Naive thymus-derived CD4-positive, alpha-beta T cell (primary cell): ENCODE data around the gene SCRG1. TPM values are rescaled to one million over a fixed set of nuclear protein-coding genes. Genes with fewer than 3 reads are reported as not detected.

Source experiments
- ATAC-seq: fragments of 150-1000 bp; cut with Tn5 transposase; 2 replicates; pipeline ENCODE4 v1.10.0; 2021; ENCODE audit warnings: mild to moderate bottlenecking, moderate library complexity
- CTCF ChIA-PET: fragments of 350-600 bp; sonication (Branson Sonifier 250); formaldehyde crosslinking; loops from one replicate; lab custom pipeline; 2021; ENCODE audit warnings: antibody characterized with exemption; lab: Charles Lee
- POLR2A ChIA-PET: fragments of 350-600 bp; sonication (Branson Sonifier 250); formaldehyde crosslinking; loops from one replicate; lab custom pipeline; 2021; ENCODE audit warnings: antibody characterized with exemption, inconsistent platforms; lab: Charles Lee
- DNase-seq, 9 donors: peaks; one replicate each; pipeline versions ENCODE4 v3.0.0 to v3.0.0-alpha.2; 2020 to 2022; ENCODE audit warnings: mixed read lengths in 1 of 9
- H3K27ac ChIP-seq: one replicate; pipeline ENCODE4 v1.7.0; 2013; ENCODE audit warnings: mild to moderate bottlenecking, low read depth, low read length, moderate library complexity
- H3K27me3 ChIP-seq, 2 donors: one replicate each; pipeline ENCODE4 v1.7.0; 2013; ENCODE audit warnings: low read length in 2 of 2, mild to moderate bottlenecking in 2 of 2, moderate library complexity in 2 of 2; ENCODE audit not compliant: control insufficient read depth in 2 of 2, insufficient read depth in 2 of 2
- H3K36me3 ChIP-seq, 3 experiments: 1 replicate in 2 of 3; 2 replicates in 1 of 3; pipeline ENCODE4 v1.7.0; 2013; ENCODE audit warnings: low read length in 3 of 3, mild to moderate bottlenecking in 3 of 3, moderate library complexity in 1 of 3; ENCODE audit not compliant: insufficient read depth in 3 of 3, control insufficient read depth in 2 of 3
- H3K4me1 ChIP-seq, 2 donors: one replicate each; pipeline ENCODE4 v1.7.0; 2013; ENCODE audit warnings: low read length in 2 of 2, mild to moderate bottlenecking in 2 of 2, moderate library complexity in 1 of 2; ENCODE audit not compliant: control insufficient read depth in 2 of 2, insufficient read depth in 2 of 2
- H3K4me3 ChIP-seq: 2 replicates; pipeline ENCODE4 v1.7.0; 2013; ENCODE audit warnings: mild to moderate bottlenecking, low read length
- H3K9me3 ChIP-seq, 3 experiments: 1 replicate in 2 of 3; 2 replicates in 1 of 3; pipeline ENCODE4 v1.7.0; 2013; ENCODE audit warnings: low read length in 3 of 3; ENCODE audit not compliant: control insufficient read depth in 2 of 3
- H3K27ac Mint-ChIP-seq, 9 donors: one replicate each; pipeline ENCODE4 v1.8.0; 2020 to 2022; ENCODE audit warnings: mixed read lengths in 9 of 9, mild to moderate bottlenecking in 8 of 9, moderate library complexity in 5 of 9, inconsistent platforms in 2 of 9
- H3K27me3 Mint-ChIP-seq, 5 donors: one replicate each; pipeline ENCODE4 v1.8.0; 2021 to 2022; ENCODE audit warnings: mixed read lengths in 5 of 5, mild to moderate bottlenecking in 1 of 5
- H3K36me3 Mint-ChIP-seq, 5 donors: one replicate each; pipeline ENCODE4 v1.8.0; 2020 to 2022; ENCODE audit warnings: mixed read lengths in 5 of 5, mild to moderate bottlenecking in 3 of 5, inconsistent platforms in 1 of 5
- H3K4me1 Mint-ChIP-seq, 7 donors: one replicate each; pipeline ENCODE4 v1.8.0; 2020 to 2022; ENCODE audit warnings: mixed read lengths in 7 of 7, mild to moderate bottlenecking in 3 of 7, inconsistent platforms in 1 of 7
- H3K4me3 Mint-ChIP-seq, 10 donors: one replicate each; pipeline ENCODE4 v1.8.0; 2020 to 2022; ENCODE audit warnings: mild to moderate bottlenecking in 10 of 10, mixed read lengths in 10 of 10, moderate library complexity in 6 of 10, inconsistent platforms in 2 of 10
- H3K9me3 Mint-ChIP-seq, 11 donors: one replicate each; pipeline ENCODE4 v1.8.0; 2020 to 2022; ENCODE audit warnings: mixed read lengths in 11 of 11, mild to moderate bottlenecking in 4 of 11, inconsistent platforms in 1 of 11, moderate library complexity in 1 of 11
- intact Hi-C, 2 donors: fragments of 100-400 bp; cut with micrococcal nuclease; formaldehyde crosslinking; loops; one replicate each; pipeline ENCODE4 v1.15.1; 2023
- polyA plus RNA-seq, 2 donors: library from polyadenylated mRNA; unstranded; fragments of 300-500 nt; fragmentation: Illumina TruSeq; gene quantifications; one replicate each; pipeline ENCODE4 v1.2.3, GENCODE V29; 2021
- total RNA-seq, 6 experiments: library from RNA in 5 of 6; stranded (reverse) in 5 of 6; gene quantifications; 1 replicate in 5 of 6; 2 replicates in 1 of 6; pipeline ENCODE4 v1.2.3 and lab custom pipeline; 2021 to 2026

SCRG1 gene
- total RNA-seq (not detected), polyA plus RNA-seq (not detected), total RNA-seq (lab: John Stamatoyannopoulos, UW) (not detected)

DNA sequence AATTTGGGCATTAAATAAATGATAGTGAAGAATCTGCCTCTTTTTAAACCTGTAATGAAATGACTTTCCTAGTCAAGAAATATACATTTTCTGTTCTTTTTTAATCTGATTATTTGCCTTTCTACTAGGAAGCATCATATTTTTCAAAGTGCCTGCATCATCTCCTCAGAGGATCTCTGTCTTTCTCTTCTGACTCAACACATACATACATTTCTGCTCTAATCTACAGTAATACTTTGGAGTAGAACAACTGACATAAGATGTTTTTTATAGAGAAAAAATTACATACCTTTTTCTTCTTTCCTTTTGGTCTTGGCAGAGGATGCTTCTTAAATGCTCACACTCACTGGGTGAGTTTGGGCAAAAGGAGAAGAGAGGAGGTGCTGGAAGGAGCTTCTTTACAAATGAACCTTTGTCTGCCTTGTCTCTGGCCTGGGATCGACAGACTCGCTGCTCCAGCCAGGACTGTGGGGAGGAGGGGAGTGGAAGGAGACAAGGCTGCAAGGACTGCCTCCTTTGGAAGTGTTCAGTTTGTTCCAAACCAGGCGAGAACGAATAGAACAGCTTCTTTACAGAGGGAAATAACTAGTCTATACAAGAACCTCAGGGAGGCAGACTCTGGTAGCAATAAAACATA, at the start of gene SCRG1:
Gene SCRG1 (minus strand): TSS at position 338 of the 637 bp plus-strand sequence. CDS start 7,702 bp downstream, outside the sequence.
- DNase-seq, result no peak
- no peak within 1 kb of the TSS for H3K4me3 ChIP-seq
- no peaks in the 10 kb centered on the region for H3K9me3 Mint-ChIP-seq
- H3K4me1 ChIP-seq, result no peaks in the 10 kb centered on the region
- H3K4me3 Mint-ChIP-seq, result no peak within 1 kb of the TSS
- ChIA-PET POLR2A (no interaction called here), CTCF (interaction anchor here (0.6 kb wide), 1 partner anchor 23 kb away, joined by 4 read pairs; no protein-coding TSS in a partner anchor)
- intact Hi-C loops, result no loop called here
- peaks cover 0 to 2% (median 0%) of the 10 kb centered on the region in 7 donors for H3K4me1 Mint-ChIP-seq
- ATAC-seq, result no peak
- H3K36me3 Mint-ChIP-seq, result peaks cover 0 to 13% (median 0%) of the 10 kb centered on the region in 5 donors
- peaks cover 4 to 19% (median 14%) of the 10 kb centered on the region in 5 donors for H3K27me3 Mint-ChIP-seq
- no peaks in the 10 kb centered on the region for H3K27me3 ChIP-seq
- no peak within 1 kb of the TSS for H3K27ac Mint-ChIP-seq
- H3K27ac ChIP-seq, result no peak within 1 kb of the TSS
- no peaks in the 10 kb centered on the region for H3K9me3 ChIP-seq
- H3K36me3 ChIP-seq, result no peaks in the 10 kb centered on the region

DNA sequence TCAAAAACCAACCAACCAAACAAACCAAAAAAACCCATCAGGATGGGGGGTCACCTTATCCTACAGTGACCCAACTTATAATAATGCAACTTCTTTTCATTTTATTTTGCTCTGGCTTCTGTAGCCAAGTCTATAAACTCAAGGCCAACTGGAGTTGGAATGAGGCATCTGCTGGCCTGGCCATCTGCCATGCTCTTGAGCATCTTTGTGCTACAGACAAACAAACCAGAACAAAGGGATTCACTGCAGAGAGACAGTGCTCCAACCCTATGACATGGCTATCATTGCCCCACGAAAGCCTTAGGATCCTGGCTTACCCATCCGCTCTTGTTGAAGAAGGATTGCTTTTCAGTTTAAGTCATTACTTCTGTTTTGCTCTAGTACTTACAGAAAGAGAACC, 49.2 kb upstream of the SCRG1 start:
- ChIA-PET CTCF (no interaction called here), POLR2A (no interaction called here)
- no peaks in the 10 kb centered on the region for H3K4me1 ChIP-seq
- H3K4me1 Mint-ChIP-seq, result peaks cover 0 to 14% (median 0%) of the 10 kb centered on the region in 7 donors
- intact Hi-C loops, result no loop called here
- H3K27me3 Mint-ChIP-seq, result peaks cover 0 to 4% (median 0%) of the 10 kb centered on the region in 5 donors
- no peak overlapping the region for H3K27ac ChIP-seq
- no peak overlapping the region for H3K4me3 ChIP-seq
- H3K4me3 Mint-ChIP-seq, result no peak overlapping the region
- H3K27ac Mint-ChIP-seq, result no peak overlapping the region
- H3K27me3 ChIP-seq, result no peaks in the 10 kb centered on the region
- DNase-seq (no peak), ATAC-seq (no peak)
- peaks cover 0 to 7% (median 3%) of the 10 kb centered on the region in 5 donors for H3K36me3 Mint-ChIP-seq
- no peaks in the 10 kb centered on the region for H3K36me3 ChIP-seq
- peaks cover 0 to 1% (median 0%) of the 10 kb centered on the region in 11 donors for H3K9me3 Mint-ChIP-seq
- no peaks in the 10 kb centered on the region for H3K9me3 ChIP-seq

DNA sequence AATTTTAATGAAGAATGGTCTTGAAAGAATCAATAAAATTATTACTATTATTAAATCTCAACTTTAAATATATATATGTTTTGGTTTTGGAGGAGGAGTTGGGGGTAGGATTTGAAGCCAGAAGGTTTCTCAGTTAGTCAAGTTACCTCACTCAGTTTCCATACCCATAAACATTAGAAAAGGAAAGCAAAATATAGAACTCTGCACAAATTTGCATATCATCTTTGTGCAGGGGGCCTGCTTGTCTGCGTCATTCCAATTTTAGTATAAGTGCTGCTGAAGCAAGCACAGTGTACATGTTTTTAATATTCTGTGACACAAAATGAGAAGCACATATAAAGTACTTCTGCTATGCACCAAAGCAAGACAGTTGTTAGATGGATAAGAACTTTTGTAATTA, 47.5 kb upstream of the SCRG1 start:
- Mint-ChIP-seq H3K36me3 (peaks cover 0 to 11% (median 3%) of the 10 kb centered on the region in 5 donors), H3K4me3 (no peak overlapping the region), H3K27ac (no peak overlapping the region), H3K4me1 (peaks cover 0 to 29% (median 1%) of the 10 kb centered on the region in 7 donors), H3K9me3 (peaks cover 0 to 1% (median 0%) of the 10 kb centered on the region in 11 donors), H3K27me3 (peaks cover 0 to 4% (median 0%) of the 10 kb centered on the region in 5 donors)
- no peak overlapping the region for H3K27ac ChIP-seq
- intact Hi-C loops, result no loop called here
- no peaks in the 10 kb centered on the region for H3K27me3 ChIP-seq
- DNase-seq (no peak), ATAC-seq (no peak)
- CTCF ChIA-PET, result interaction anchor here (1.0 kb wide), 1 partner anchor 26 kb away, joined by 3 read pairs; no protein-coding TSS in a partner anchor
- H3K36me3 ChIP-seq, result no peaks in the 10 kb centered on the region
- H3K9me3 ChIP-seq, result no peaks in the 10 kb centered on the region
- H3K4me1 ChIP-seq, result no peaks in the 10 kb centered on the region
- POLR2A ChIA-PET, result no interaction called here
- H3K4me3 ChIP-seq, result no peak overlapping the region

DNA sequence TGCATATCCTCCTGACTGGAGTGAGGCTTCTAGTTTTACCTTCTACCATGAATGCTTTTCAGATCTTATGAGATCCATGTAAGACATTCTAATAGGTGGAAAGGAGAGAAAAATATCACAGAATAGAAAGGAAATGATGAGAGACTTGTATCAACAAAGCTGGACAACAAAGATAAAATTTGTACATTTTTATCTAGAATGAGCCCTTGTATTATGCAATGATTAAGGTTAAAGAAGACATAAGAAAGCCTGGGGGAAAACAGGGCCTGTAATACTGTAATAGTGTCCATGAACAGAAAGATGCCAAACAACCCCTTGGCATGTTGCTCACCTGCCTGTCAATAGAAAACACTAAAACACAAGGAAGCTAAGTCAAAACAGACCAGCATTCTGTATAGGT, 44.2 kb upstream of the SCRG1 start:
- intact Hi-C loops, result no loop called here
- ATAC-seq (no peak), DNase-seq (no peak)
- Mint-ChIP-seq H3K36me3 (peaks cover 0 to 30% (median 3%) of the 10 kb centered on the region in 5 donors), H3K4me3 (no peak overlapping the region), H3K4me1 (peaks cover 0 to 38% (median 11%) of the 10 kb centered on the region in 7 donors), H3K9me3 (peaks cover 0 to 5% (median 0%) of the 10 kb centered on the region in 11 donors), H3K27ac (no peak overlapping the region), H3K27me3 (no peaks in the 10 kb centered on the region)
- CTCF ChIA-PET, result no interaction called here
- POLR2A ChIA-PET, result no interaction called here
- Histone ChIP-seq H3K36me3 (no peaks in the 10 kb centered on the region), H3K9me3 (no peaks in the 10 kb centered on the region), H3K4me3 (no peak overlapping the region), H3K27me3 (no peaks in the 10 kb centered on the region), H3K4me1 (peaks cover 0 to 6% of the 10 kb centered on the region in 2 donors), H3K27ac (no peak overlapping the region)

GRCh38 chr4:173442223-173442932, 43.5 kb upstream of the SCRG1 start:
- Histone ChIP-seq H3K9me3 (no peaks in the 10 kb centered on the region), H3K27ac (no peak overlapping the region), H3K27me3 (no peaks in the 10 kb centered on the region), H3K36me3 (no peaks in the 10 kb centered on the region), H3K4me3 (no peak overlapping the region), H3K4me1 (peaks cover 0 to 6% of the 10 kb centered on the region in 2 donors)
- H3K27ac Mint-ChIP-seq, result no peak overlapping the region
- H3K36me3 Mint-ChIP-seq, result peaks cover 0 to 32% (median 3%) of the 10 kb centered on the region in 5 donors
- ChIA-PET CTCF (no interaction called here), POLR2A (no interaction called here)
- ATAC-seq, result no peak
- intact Hi-C loops, result no loop called here
- H3K4me1 Mint-ChIP-seq, result peaks cover 0 to 38% (median 11%) of the 10 kb centered on the region in 7 donors
- DNase-seq, result no peak
- no peaks in the 10 kb centered on the region for H3K27me3 Mint-ChIP-seq
- peaks cover 0 to 5% (median 0%) of the 10 kb centered on the region in 11 donors for H3K9me3 Mint-ChIP-seq
- H3K4me3 Mint-ChIP-seq, result no peak overlapping the region

- no peaks in the 10 kb centered on the region for H3K9me3 ChIP-seq
- no peak overlapping the region for H3K27ac ChIP-seq
- peaks cover 0 to 6% of the 10 kb centered on the region in 2 donors for H3K4me1 ChIP-seq
- H3K9me3 Mint-ChIP-seq, result peaks cover 0 to 5% (median 0%) of the 10 kb centered on the region in 11 donors
- no peaks in the 10 kb centered on the region for H3K27me3 Mint-ChIP-seq
- intact Hi-C loops, result loop anchor here in 1 of 2 donors (2.0 kb wide), 2 partner anchors 14 to 42 kb away; no protein-coding TSS in a partner anchor
- no peaks in the 10 kb centered on the region for H3K36me3 ChIP-seq
- H3K4me3 ChIP-seq, result no peak overlapping the region
- H3K4me1 Mint-ChIP-seq, result peaks cover 0 to 40% (median 11%) of the 10 kb centered on the region in 7 donors
- H3K36me3 Mint-ChIP-seq, result peaks cover 0 to 32% (median 3%) of the 10 kb centered on the region in 5 donors
- ChIA-PET CTCF (no interaction called here), POLR2A (no interaction called here)
- DNase-seq, result no peak
- peak overlapping the region in 2 of 9 donors; percentile 20 to 62 for H3K27ac Mint-ChIP-seq
- no peaks in the 10 kb centered on the region for H3K27me3 ChIP-seq
- peak; percentile 50 for ATAC-seq
- H3K4me3 Mint-ChIP-seq, result peak overlapping the region in 2 of 10 donors; percentile 5 to 77
Observed at GRCh38 chr4:173440888-173441287, 42.0 kb upstream of the SCRG1 start.
